Erythroblast (primary cell): ENCODE measurements around the gene PHF21B.

ENCODE experiments used
- GATA1 ChIP-seq: IDR thresholded peaks from 2 replicates; pipeline ENCODE4 v1.6.1; 2011; ENCODE audit warnings: low read depth, mild to moderate bottlenecking, control low read depth, low read length, moderate library complexity
- POLR2A ChIP-seq: IDR thresholded peaks from 2 replicates; pipeline ENCODE4 v1.6.1; 2011; ENCODE audit warnings: mild to moderate bottlenecking, low read length

- TF ChIP-seq POLR2A (no peak), GATA1 (no peak)
Observed at GRCh38 chr22:45014654-45015053, 4.8 kb upstream of the PHF21B start.
